ENCODE measurements around the gene LIMA1. TPM values are rescaled to one million over a fixed set of nuclear protein-coding genes. Genes with fewer than 3 reads are reported as not detected.

LIMA1 gene
- total and polyA plus RNA-seq, 2 of the 4 experiments (the other 2 are of a cell fraction), result 126 to 163 TPM

DNA sequence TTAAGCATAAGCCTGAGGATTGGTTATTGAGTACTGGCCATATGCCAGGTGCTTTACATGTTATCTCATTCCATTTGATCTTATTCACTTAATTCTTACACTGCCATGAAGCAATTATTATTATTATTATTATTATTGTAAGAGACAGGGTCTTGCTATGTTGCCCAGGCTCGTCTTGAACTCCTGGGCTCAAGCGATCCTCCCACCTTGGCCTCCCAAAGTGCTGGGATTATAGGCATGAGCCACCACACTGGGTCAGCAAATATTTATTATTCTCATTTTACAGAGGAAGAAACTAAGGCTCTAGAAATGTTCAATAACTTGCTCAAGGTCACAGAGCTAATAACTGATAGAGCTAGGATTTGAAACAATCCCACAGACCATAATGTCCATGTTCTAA lies 14.8 kb downstream of the LIMA1 start:
- Histone ChIP-seq H2BK5ac (ENCODE audit: low read depth, low read length, poor library complexity, severe bottlenecking) (no peak overlapping the region), H4K5ac (ENCODE audit: low read depth, low read length) (no peak overlapping the region), H3K79me1 (ENCODE audit: low read depth in 1 of 2, low read length in 2 of 2) (peaks cover 0 to 3% of the 10 kb centered on the region in 2 experiments; a peak in 1 of 4 replicates), H3K4me2 (ENCODE audit: low read depth, low read length) (no peak overlapping the region), H3K36me3 (ENCODE audit: control insufficient read depth, insufficient read depth, low read length) (no peaks in the 10 kb centered on the region), H3K9me3 (ENCODE audit: control insufficient read depth, insufficient read depth, low read length) (no peaks in the 10 kb centered on the region), H2BK120ac (ENCODE audit: low read depth, low read length) (no peak overlapping the region), H4K20me1 (ENCODE audit: insufficient read depth, low read length) (no peaks in the 10 kb centered on the region), H3K27me3 (ENCODE audit: control insufficient read depth, insufficient read depth, low read length) (no peaks in the 10 kb centered on the region), H3K27ac (ENCODE audit: insufficient read depth, low read length) (no peak overlapping the region), H2BK15ac (ENCODE audit: low read depth, low read length) (no peak overlapping the region), H3K14ac (replicated peaks; ENCODE audit: low read depth, low read length) (no peak overlapping the region), H2AFZ (replicated peaks; ENCODE audit: low read length, poor library complexity) (no peak overlapping the region), H3K9me1 (ENCODE audit: insufficient read depth, low read length) (peaks cover 6% of the 10 kb centered on the region; the same call in 1 of the 2 replicates), H3K4me1 (ENCODE audit: control insufficient read depth, insufficient read depth, low read length) (peaks cover 2% of the 10 kb centered on the region; the same call in 1 of the 2 replicates), H3K4me3 (ENCODE audit: insufficient read depth, low read depth, low read length) (no peak overlapping the region), H2AK9ac (replicated peaks; ENCODE audit: low read depth, low read length, poor library complexity) (no peak overlapping the region), H2BK20ac (ENCODE audit: low read depth, low read length) (no peak overlapping the region), H3K18ac (ENCODE audit: low read depth, low read length) (no peak overlapping the region), H3K23ac (ENCODE audit: low read depth, low read length) (no peak overlapping the region), H2AK5ac (ENCODE audit: low read depth, low read length) (no peak overlapping the region), H3K9ac (ENCODE audit: low read depth, low read length) (no peak overlapping the region), H3K56ac (ENCODE audit: extremely low read depth, insufficient read depth, low read length) (no peak overlapping the region), H3K4ac (ENCODE audit: low read depth, low read length) (no peak overlapping the region), H4K8ac (ENCODE audit: low read depth in 2 of 2, low read length in 2 of 2) (no peak overlapping the region), H4K91ac (ENCODE audit: insufficient read depth, low read depth, low read length) (no peak overlapping the region)
- DNase-seq, result no peak
- BruUV-seq (replicated peaks), result no TSS peak
- no CpG with 5 or more reads among the region's 2 CpGs for WGBS, 2 experiments (ENCODE audit: extremely low coverage in 2 of 2, insufficient read length in 1 of 2)
- ChIA-PET POLR2A (ENCODE audit: unreplicated experiment) (no interaction called here), CTCF (no interaction called here)
- in situ Hi-C loops (cut with MboI; ENCODE audit: low sequenced_read_pairs) (no loop called here), dilution Hi-C loops (cut with HindIII; ENCODE audit: low sequenced_read_pairs, unreplicated experiment) (no loop called here), intact Hi-C loops (cut with micrococcal nuclease) (no loop called here)
- no peak for ATAC-seq (ENCODE audit: low read depth)
- TF ChIP-seq CHD1 (IDR thresholded peaks at IDR 0.05; ENCODE audit: low read depth, low read length) (no peak), RAD21 (IDR thresholded peaks at IDR 0.05; ENCODE audit: low read length) (no peak), RFX5 (IDR thresholded peaks at IDR 0.05; ENCODE audit: low read depth, low read length) (no peak)

All from IMR-90 (cell line).